Ramos (cell line): Measurements from ENCODE around the gene DCTN2.

Source experiments
- in situ Hi-C: fragments of 300-500 bp; cut with MboI; formaldehyde crosslinking; loops from one replicate; pipeline ENCODE4 v1.14.3; 2022; ENCODE audit warnings: low sequenced_read_pairs; ENCODE audit not compliant: unreplicated experiment

The DCTN2 gene

DNA sequence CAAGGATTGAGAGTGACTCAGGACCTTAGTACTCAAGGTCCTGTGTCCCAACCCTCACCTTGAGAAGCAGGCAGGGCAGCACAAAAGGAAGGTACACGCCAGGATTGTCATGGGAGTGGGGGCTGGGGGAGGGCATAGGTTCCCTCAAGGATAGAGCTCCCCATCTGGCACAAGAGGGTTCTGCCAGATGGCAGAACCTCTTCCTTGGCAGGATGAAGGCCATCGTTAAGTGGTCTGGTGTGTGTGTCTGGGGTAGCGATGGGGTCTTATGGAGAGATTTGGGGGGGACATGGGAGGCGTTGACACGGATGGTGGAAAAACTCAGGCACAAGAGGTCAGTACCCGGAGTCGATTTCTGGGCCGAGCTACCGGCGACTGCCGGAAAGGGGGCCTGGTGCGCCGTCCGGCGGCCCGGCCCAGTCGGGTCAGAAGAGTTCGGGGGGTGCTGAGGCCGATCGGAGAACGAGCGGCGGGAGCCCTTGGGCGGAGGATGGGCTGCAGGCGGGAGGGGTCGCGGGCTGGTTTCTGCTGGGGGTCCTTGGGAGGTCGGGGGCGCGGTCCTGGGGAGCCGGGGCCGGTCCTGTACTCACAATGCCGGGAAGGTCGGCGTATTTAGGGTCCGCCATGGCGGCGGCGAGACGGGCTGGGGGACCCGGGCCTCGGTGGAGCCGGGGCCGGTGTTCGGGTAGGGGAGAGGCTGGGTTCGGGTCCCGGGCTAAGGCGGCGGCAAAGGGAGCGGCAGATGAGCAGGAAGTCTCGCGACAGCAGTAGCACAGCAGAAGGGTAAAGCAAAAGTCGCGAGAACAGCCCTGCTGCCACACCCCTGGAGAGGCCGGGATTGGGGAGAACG is at the start of gene DCTN2:
Gene DCTN2 (minus strand): TSS at position 755 of the 850 bp plus-strand sequence. CDS start 129 bp downstream, at position 626.
- in situ Hi-C loops: no loop called here

DNA sequence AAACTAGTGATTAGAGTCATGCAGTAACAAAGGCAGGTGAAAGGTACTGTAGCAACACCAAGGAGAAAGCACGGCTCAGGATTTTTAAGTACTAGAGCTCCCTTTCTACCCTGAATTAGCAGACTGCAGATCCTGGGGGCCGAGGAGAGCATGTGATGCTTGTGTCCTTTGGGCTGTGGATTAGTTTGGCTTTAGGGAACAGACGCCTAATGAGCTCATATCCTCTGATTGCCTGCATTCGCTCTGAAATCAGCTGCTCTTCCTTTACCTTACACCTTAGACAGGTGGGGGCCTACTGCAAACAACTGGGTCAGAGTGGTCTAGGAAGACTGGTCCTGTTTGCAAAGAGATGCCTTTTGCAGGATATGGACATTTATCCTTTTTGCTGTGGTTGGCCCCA is 46.2 kb upstream of the DCTN2 start:
- in situ Hi-C loops: loop anchor here (25.0 kb wide), 1 partner anchor 319 kb away; no protein-coding TSS in a partner anchor

DNA sequence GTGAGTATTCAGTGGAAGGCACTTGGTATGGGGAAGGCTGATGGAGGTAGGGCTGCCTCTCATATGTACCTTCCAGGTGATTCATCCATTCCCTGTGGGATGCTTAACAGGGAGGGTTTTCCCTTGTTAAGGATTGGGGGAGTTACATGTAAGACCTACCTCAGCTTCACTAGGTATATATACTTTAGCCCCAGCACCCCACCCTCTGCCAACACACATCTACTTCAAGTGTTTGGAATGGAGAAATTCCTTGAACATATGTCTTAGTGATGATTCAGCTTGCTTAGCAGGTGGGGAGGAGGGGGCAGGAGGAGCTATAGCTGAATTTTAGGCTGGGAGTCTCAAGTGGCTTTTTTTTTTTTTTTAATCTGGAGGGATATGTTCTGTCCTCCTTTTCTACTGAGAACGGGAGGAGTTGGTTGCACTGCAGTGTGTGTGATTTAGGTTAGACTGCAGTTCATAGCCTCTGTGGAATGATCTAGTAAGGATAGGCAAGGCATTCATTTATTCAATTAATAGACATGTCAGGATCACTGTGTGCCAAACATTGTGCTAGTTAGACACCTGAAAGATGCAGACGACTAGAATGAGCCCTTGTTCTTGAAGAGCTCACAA is 45.7 kb upstream of the DCTN2 start:
- in situ Hi-C loops: loop anchor here (25.0 kb wide), 1 partner anchor 320 kb away; no protein-coding TSS in a partner anchor

DNA sequence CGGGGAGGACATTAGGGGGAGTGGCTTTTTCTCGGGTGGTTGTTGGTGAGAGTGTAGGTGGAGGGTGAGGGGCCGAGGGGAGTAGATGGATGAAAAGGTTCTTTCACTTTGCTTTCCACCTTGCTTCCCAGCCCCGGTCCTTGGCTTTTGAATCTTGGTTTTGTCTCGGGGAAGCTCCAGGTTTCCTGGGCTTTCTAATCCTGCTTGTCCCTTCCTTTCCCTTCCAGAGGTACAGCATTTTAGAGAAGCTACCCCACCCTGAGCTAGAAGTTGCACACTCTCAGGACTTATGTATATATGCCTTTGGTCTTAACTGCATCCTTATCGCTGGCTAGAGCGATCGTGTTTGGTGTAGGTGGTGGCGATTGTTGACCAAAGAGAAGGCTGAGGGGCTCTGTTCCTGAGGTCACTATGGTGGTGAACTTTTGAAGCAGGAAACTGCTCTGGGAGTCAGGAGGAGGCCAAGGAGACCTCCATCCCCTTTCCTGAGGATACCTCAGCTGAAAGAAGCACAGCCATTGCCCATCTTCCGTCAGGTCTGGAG is 44.9 kb upstream of the DCTN2 start:
- in situ Hi-C loops: loop anchor here (25.0 kb wide), 1 partner anchor 320 kb away; no protein-coding TSS in a partner anchor

DNA sequence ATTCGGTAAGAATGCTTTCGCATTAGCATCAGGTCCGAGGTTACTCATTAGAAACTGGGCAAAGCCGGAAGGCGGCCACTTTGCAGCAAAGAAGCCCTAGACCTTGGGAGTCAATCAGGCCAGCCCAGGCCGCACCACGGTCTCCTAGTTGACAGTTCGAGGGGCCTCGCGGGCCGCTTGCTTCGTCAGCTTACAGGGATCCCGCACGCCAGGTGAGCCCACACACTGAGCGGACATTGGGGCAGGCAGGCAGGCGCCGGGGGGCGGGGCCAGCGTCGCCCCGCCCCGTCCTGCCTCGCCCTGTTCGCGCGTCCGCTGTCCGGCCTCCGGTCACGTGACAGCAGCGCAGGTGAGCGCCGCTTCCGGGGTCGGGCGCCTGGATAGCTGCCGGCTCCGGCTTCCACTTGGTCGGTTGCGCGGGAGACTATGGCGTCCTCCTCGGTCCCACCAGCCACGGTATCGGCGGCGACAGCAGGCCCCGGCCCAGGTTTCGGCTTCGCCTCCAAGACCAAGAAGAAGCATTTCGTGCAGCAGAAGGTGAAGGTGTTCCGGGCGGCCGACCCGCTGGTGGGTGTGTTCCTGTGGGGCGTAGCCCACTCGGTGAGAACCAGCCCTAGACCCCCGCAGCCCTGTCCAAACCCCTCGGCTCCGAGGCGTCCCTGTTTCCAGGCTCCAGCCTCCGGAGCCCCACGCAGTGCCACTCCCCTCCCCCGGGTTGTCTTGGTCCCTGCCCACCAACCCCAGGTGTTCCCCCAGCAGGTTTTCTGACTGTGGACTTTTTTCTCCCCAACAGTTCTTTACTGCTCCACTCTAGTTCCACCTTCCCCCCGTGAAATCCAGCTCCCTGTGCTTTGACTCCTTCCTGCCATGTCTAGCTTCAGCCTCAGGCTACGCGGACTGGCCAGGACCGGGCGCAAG is 44.1 kb upstream of the DCTN2 start, which contains the start of gene PIP4K2C:
Gene PIP4K2C (plus strand): TSS at position 329 of the 918 bp plus-strand sequence. CDS start 98 bp downstream, at position 427.
- in situ Hi-C loops: loop anchor here (25.0 kb wide), 1 partner anchor 321 kb away; no protein-coding TSS in a partner anchor

DNA sequence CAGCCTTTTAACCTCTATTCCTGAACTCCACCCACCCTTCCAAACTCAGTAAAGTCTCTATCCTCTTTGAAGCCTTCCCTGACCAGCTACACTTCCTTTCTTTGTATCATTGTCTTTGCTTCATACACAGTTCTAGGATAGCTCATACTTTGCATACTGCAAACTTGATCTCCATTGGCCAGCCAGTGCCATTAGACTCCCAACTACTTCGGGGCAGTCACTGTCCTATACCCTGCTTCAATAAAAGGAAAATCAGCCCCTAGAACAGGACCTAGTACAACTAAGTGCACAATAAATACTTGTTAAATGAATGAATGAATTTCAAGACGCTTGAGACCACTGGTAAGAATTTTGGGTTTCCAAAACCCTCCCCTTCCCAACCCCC is 43.5 kb upstream of the DCTN2 start:
- in situ Hi-C loops: loop anchor here (25.0 kb wide), 1 partner anchor 322 kb away; no protein-coding TSS in a partner anchor

DNA sequence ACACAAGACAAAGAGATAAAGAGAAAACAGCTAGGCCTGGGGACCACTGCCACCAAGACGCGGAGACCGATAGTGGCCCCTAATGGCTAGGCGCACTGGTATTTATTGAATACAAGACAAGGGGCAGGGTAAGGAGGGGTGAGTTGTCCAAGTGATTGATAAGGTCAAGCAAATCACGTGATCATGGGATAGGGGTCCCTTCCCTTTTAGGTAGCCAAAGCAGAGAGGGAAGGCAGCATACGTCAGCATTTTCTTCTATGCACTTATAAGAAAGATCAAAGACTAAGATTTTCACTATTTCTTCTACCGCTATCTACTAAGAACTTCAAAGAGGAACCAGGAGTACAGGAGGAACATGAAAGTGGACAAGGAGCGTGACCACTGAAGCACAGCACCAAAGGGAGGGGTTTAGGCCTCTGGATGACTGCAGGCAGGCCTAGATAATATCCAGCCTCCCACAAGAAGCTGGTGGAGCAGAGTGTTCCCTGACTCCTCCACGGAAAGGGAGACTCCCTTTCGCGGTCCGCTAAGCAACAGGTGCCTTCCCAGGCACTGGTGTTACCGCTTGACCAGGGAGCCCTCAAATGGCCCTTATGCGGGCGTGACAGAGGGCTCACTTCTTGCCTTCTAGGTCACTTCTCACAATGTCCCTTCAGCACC is 42.1 kb upstream of the DCTN2 start:
- in situ Hi-C loops: loop anchor here (25.0 kb wide), 1 partner anchor 323 kb away; no protein-coding TSS in a partner anchor

DNA sequence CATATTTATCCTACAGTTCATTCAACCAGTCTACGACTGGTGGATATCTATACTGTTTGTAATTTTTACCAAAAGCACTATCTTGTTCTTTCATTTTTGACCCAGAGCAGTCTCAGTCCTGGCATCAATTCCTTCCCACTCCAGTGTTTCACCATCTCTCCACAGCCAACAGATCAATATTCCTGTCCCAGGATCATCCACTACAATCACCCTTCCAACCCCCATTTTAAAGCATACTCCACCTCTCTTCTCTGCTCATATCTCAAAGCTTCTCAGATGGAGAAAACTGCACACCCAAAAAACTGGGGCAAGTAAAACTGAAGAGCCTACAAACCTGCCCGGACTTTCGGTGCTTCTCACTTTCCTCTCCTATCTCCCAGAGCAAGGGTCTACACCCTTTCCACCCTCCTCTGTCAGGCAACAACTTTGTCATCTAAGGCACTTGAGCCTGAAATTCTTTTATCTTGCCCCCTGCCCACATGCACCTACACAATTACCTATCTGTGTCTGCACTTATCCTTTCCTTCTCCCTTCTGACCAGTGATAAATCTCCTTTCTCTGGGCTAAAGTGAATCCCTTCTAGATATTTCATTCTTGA is 39.9 kb upstream of the DCTN2 start:
- in situ Hi-C loops: loop anchor here (25.0 kb wide), 1 partner anchor 325 kb away; no protein-coding TSS in a partner anchor

DNA sequence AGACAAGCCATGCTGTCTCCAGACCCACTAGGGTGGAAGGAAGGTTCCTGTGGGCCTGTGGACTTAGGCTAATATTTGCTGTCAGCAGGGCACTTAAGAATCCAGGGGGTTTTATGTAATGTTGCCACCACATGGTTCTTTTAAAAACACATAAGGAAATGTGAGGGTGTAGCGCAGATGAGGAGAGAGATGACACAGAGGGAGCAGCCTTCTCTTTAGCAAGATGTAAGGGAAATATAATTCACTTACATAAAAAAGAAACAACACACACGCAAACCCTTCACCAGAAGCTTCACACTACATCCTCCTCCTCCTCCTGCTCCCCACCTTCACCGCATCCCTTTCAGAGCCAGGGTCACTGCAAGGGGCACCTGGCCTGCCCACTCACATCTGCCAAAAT is 39.1 kb upstream of the DCTN2 start:
- in situ Hi-C loops: loop anchor here (25.0 kb wide), 1 partner anchor 326 kb away; no protein-coding TSS in a partner anchor

DNA sequence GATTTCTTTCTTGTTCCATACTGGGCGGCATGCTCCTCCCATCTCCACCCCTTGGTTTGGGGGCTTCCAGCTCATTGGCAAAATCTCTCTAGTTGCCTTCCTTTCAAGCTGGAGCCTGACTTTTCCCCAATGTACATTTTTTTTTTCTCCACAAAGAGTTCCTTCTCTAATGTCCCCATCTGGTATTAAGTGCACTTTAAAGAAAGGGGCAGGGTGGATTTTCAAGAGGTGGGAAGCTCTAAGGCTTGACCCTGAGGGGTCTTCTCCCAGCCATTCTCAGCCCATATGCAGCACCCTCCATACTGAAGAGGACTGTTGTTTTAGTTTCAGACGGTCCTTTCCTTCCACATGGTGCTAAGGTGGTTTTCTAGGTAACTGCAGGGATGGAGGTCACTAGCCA is 38.2 kb upstream of the DCTN2 start:
- in situ Hi-C loops: loop anchor here (25.0 kb wide), 1 partner anchor 327 kb away; no protein-coding TSS in a partner anchor

DNA sequence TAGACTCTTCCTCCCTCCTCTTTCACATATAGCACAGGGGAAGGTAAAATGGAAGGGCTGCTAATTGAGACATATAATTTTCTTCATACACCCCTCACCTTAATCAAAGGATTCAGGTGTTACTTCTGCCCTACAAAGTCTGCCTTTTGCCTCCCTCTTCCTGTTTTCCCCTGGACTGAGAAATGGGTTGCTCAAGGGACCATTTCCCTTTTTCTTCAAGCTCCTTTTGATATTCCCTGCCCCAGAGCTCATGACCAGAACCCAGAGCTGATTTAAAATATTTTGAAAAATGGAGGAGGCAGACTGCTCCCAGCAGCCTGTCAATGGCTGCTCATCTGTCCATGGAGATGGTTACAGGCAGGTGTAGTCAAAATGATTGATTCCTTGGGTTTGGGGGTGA is 37.7 kb upstream of the DCTN2 start:
- in situ Hi-C loops: loop anchor here (5.0 to 25.0 kb wide), 2 partner anchors 43 to 328 kb away; no protein-coding TSS in a partner anchor

DNA sequence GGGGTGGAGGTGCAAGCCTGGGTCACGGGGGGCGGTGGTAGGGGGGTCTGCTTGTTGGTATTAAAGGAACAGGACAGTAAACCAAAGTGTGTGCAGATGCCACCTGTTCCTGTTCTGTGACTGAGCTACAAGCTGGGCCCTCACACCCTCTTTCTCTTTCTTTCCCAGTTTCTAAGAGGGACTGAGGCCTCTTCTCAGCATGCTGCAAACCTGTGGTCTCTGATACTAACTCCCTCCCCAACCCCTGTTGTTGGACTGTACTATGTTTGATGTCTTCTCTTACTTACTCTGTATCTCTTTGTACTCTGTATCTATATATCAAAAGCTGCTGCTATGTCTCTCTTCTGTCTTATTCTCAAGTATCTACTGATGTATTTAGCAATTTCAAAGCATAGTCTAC is 37.1 kb upstream of the DCTN2 start:
- in situ Hi-C loops: loop anchor here (5.0 to 25.0 kb wide), 2 partner anchors 43 to 328 kb away; no protein-coding TSS in a partner anchor

DNA sequence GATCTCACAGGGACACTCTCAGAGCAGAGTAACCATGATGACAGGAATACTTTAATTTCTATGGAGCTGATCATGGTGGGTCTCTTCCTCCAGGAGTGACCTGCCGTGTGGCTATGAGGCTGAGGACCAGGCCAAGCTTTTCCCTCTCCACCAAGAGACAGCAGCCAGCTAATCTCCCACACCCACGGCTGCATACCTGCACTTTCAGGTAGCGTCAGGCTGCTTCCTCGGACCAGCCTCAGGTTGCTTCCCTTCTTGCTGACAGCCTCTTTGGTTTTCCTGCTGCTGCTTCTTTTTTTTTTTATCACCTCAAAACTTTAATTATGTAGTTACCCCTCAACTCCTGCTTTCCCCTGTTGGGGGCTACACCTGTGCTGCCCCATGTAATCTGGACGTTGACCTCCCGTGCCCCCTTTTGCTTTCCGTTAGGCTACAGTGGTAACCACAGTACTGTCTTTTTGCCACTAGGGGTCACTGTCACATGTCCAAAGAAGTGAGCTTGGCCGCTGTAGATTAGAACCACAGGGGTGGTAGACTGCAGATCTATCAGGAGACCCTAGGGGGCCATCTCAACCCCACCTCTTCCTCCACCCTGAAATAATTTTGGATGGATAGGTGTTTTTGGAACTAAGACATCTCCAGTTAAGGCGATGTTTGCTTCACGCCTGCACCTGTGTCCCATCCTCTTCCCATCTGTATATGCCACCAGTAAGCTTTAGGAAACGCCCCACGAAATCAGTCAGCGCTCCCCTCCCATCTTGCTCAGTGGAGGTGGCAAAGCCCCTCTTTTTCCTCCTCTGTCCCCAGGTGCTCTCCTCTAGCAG is 36.2 kb upstream of the DCTN2 start:
- in situ Hi-C loops: loop anchor here (5.0 to 25.0 kb wide), 2 partner anchors 44 to 329 kb away; no protein-coding TSS in a partner anchor

DNA sequence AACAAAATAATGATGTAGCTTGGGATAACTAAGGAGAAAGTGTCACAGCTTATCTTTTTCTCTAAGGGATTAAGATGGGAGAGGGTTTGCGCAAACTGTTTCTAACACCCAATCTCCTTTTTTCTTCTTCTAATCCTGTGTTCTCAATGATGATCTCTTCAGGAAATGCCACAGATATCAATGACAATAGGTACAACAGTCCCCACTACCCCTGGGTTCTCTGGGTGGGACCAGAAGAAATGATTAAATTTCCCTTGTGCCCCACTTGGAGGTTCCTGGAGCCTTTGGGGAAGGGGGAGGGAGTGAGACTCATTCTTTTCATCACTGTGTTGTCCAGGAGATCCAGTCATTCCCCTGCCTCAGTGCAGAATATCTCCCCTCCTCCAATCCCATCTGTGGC is 35.4 kb upstream of the DCTN2 start:
- in situ Hi-C loops: loop anchor here (5.0 to 25.0 kb wide), 2 partner anchors 45 to 330 kb away; no protein-coding TSS in a partner anchor

DNA sequence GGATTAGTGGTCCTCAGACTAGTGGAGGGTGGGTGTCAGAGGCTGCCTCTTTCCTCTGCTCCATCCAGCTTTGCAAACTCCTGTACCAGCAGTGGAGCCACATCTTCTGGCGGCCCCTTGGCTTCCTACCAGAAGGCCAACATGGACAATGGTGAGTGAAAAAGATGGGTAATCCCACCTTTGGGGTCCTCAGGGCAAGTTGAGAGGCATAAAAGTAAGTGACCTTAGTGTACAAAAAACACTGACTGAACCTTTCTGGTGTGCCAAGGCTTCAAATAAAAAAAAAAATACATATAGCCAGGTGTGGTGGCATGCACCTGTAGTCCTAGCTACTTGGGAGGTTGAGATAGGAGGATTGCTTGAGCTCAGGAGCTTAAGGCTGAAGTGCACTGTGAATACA is 34.8 kb upstream of the DCTN2 start:
- in situ Hi-C loops: loop anchor here (5.0 to 25.0 kb wide), 2 partner anchors 45 to 330 kb away; no protein-coding TSS in a partner anchor

DNA sequence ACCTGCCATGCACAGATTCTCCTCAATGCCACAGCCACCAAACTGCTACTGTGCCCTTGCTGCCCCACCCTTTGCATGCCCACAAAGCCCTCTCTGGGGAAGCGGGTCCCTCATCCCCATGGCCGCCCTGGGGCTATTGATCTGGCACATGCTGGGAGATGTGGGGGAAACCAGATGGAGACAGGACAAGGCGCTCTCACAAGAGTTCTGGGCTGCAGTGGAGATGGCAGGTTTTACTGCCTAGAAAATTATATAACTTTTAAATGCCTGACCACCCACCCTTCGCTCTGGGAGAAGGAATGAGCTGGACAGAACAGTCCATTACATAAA is 33.4 kb upstream of the DCTN2 start:
- in situ Hi-C loops: loop anchor here (5.0 to 25.0 kb wide), 2 partner anchors 47 to 332 kb away; no protein-coding TSS in a partner anchor

DNA sequence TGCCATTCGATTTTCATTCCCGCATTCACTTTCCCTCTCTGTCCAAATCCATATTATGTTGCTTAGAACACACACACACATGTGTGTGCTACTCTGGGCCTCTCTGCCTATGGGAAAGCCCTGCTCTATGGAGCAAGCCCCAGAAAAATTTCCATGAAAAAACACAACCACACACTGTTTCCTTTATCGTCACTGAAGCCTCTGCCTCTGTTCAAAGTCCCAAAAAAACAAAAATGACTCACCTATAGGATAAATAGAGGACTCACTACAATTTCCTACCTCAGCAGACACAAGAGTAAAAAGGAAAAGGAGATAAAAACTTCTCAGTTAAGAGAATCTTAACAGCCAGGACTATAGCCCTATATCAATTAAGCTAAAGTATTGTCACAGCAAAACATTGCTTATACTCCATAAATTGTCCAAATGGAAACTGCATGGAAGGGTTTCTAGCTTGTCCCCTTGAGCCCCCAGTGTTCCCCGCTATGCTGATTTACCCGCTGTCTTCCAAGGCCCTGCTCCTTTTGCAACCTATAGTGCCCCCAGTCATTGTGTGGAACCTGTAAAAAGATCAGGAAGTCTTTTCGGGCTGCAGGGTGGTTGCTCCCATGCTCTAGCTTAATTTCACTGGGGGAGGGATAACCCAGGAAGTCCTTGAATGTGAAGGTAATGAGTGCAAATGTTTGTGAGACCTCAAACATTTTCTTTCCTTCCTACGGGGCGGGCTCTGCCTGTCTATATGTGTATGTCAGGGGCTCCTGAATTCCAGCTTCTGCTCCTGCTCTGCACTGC is 32.9 kb upstream of the DCTN2 start:
- in situ Hi-C loops: loop anchor here (5.0 to 25.0 kb wide), 2 partner anchors 47 to 332 kb away; no protein-coding TSS in a partner anchor
